IgD-negative memory B cell (primary cell): Measurements from ENCODE around the gene WFDC8. TPM values are rescaled to one million over a fixed set of nuclear protein-coding genes. Genes with fewer than 3 reads are reported as not detected.

Source experiments
- H3K27ac Mint-ChIP-seq, 3 donors: one replicate each; pipeline ENCODE4 v1.8.0; 2020 to 2022; ENCODE audit warnings: mild to moderate bottlenecking in 3 of 3, mixed read lengths in 3 of 3, moderate library complexity in 1 of 3
- H3K27me3 Mint-ChIP-seq: one replicate; pipeline ENCODE4 v1.8.0; 2021; ENCODE audit warnings: mixed read lengths
- H3K36me3 Mint-ChIP-seq: one replicate; pipeline ENCODE4 v1.8.0; 2020; ENCODE audit warnings: mild to moderate bottlenecking, mixed read lengths
- H3K4me1 Mint-ChIP-seq, 3 donors: one replicate each; pipeline ENCODE4 v1.8.0; 2020 to 2022; ENCODE audit warnings: mixed read lengths in 3 of 3, mild to moderate bottlenecking in 1 of 3
- H3K4me3 Mint-ChIP-seq, 4 donors: one replicate each; pipeline ENCODE4 v1.8.0; 2020 to 2022; ENCODE audit warnings: mild to moderate bottlenecking in 4 of 4, mixed read lengths in 4 of 4, moderate library complexity in 3 of 4
- H3K9me3 Mint-ChIP-seq, 3 donors: one replicate each; pipeline ENCODE4 v1.8.0; 2020 to 2021; ENCODE audit warnings: mixed read lengths in 3 of 3, mild to moderate bottlenecking in 1 of 3
- polyA plus RNA-seq: library from polyadenylated mRNA; unstranded; fragments of 300-500 nt; fragmentation: Illumina TruSeq; gene quantifications from one replicate; pipeline ENCODE4 v1.2.3, GENCODE V29; 2021

Gene WFDC8
- polyA plus RNA-seq, 1 donor from 2014 or later, result not detected

- H3K4me1 Mint-ChIP-seq, result no peaks in the 10 kb centered on the region
- no peak overlapping the region for H3K27ac Mint-ChIP-seq
- H3K9me3 Mint-ChIP-seq, result peaks cover 0 to 3% (median 0%) of the 10 kb centered on the region in 3 donors
- no peak overlapping the region for H3K4me3 Mint-ChIP-seq
- peaks cover 15% of the 10 kb centered on the region for H3K27me3 Mint-ChIP-seq
- H3K36me3 Mint-ChIP-seq, result no peaks in the 10 kb centered on the region
Measured at GRCh38 chr20:45523821-45524220, 55.3 kb downstream of the WFDC8 start.

GRCh38 chr20:45518282-45518681 lies 60.8 kb downstream of the WFDC8 start:
- no peak overlapping the region for H3K4me3 Mint-ChIP-seq
- no peaks in the 10 kb centered on the region for H3K36me3 Mint-ChIP-seq
- H3K4me1 Mint-ChIP-seq, result no peaks in the 10 kb centered on the region
- H3K9me3 Mint-ChIP-seq, result peaks cover 0 to 3% (median 2%) of the 10 kb centered on the region in 3 donors
- peaks cover 11% of the 10 kb centered on the region for H3K27me3 Mint-ChIP-seq
- H3K27ac Mint-ChIP-seq, result no peak overlapping the region

- Mint-ChIP-seq H3K27ac (no peak within 1 kb of the TSS), H3K9me3 (peaks cover 0 to 3% (median 2%) of the 10 kb centered on the region in 3 donors), H3K36me3 (no peaks in the 10 kb centered on the region), H3K27me3 (peaks cover 10% of the 10 kb centered on the region), H3K4me3 (no peak within 1 kb of the TSS), H3K4me1 (no peaks in the 10 kb centered on the region)
Measured at GRCh38 chr20:45515147-45515913, 63.8 kb downstream of the WFDC8 start, which contains the start of gene SPINT3. Gene SPINT3 (minus strand): TSS chr20:45515622. CDS start chr20:45515608, 14 bp downstream.

GRCh38 chr20:45510242-45510862 lies 68.7 kb downstream of the WFDC8 start:
- Mint-ChIP-seq H3K36me3 (no peaks in the 10 kb centered on the region), H3K27me3 (peaks cover 18% of the 10 kb centered on the region), H3K4me1 (peaks cover 3 to 11% (median 5%) of the 10 kb centered on the region in 3 donors), H3K27ac (no peak overlapping the region), H3K4me3 (no peak overlapping the region), H3K9me3 (no peaks in the 10 kb centered on the region)

GRCh38 chr20:45509091-45509490 lies 70.0 kb downstream of the WFDC8 start:
- Mint-ChIP-seq H3K4me3 (no peak overlapping the region), H3K27me3 (peaks cover 19% of the 10 kb centered on the region), H3K36me3 (peaks cover under 1% of the 10 kb centered on the region), H3K9me3 (no peaks in the 10 kb centered on the region), H3K27ac (no peak overlapping the region), H3K4me1 (peaks cover 3 to 11% (median 5%) of the 10 kb centered on the region in 3 donors)

GRCh38 chr20:45508068-45508886 lies 70.8 kb downstream of the WFDC8 start:
- Mint-ChIP-seq H3K27me3 (peaks cover 22% of the 10 kb centered on the region), H3K4me1 (peaks cover 3 to 11% (median 5%) of the 10 kb centered on the region in 3 donors), H3K9me3 (no peaks in the 10 kb centered on the region), H3K36me3 (peaks cover 2% of the 10 kb centered on the region), H3K4me3 (peak overlapping the region in 1 of 4 donors; percentile 74), H3K27ac (peak overlapping the region in 1 of 3 donors; percentile 71)

- no peaks in the 10 kb centered on the region for H3K9me3 Mint-ChIP-seq
- H3K4me3 Mint-ChIP-seq, result peak overlapping the region in 1 of 4 donors; percentile 41
- H3K36me3 Mint-ChIP-seq, result peaks cover 2% of the 10 kb centered on the region
- H3K27ac Mint-ChIP-seq, result no peak overlapping the region
- H3K27me3 Mint-ChIP-seq, result peaks cover 20% of the 10 kb centered on the region
- H3K4me1 Mint-ChIP-seq, result peaks cover 3 to 11% (median 5%) of the 10 kb centered on the region in 3 donors
Measured at GRCh38 chr20:45507011-45507820, 71.9 kb downstream of the WFDC8 start.

- Mint-ChIP-seq H3K4me3 (no peak overlapping the region), H3K27me3 (peaks cover 23% of the 10 kb centered on the region)
Measured at GRCh38 chr20:45506398-45506797, 72.7 kb downstream of the WFDC8 start.

GRCh38 chr20:45503403-45503802 lies 75.7 kb downstream of the WFDC8 start:
- Mint-ChIP-seq H3K36me3 (peaks cover 2% of the 10 kb centered on the region), H3K9me3 (no peaks in the 10 kb centered on the region), H3K27ac (no peak overlapping the region), H3K27me3 (peaks cover 18% of the 10 kb centered on the region), H3K4me1 (peaks cover 0 to 11% (median 5%) of the 10 kb centered on the region in 3 donors), H3K4me3 (no peak overlapping the region)

More at GRCh38 chr20:45506398-45506797, 72.7 kb downstream of the WFDC8 start:
- H3K9me3 Mint-ChIP-seq, result no peaks in the 10 kb centered on the region
- no peak overlapping the region for H3K27ac Mint-ChIP-seq
- peaks cover 2% of the 10 kb centered on the region for H3K36me3 Mint-ChIP-seq
- peaks cover 3 to 11% (median 5%) of the 10 kb centered on the region in 3 donors for H3K4me1 Mint-ChIP-seq

GRCh38 chr20:45502561-45502960 lies 76.5 kb downstream of the WFDC8 start:
- H3K9me3 Mint-ChIP-seq, result peaks cover 0 to 1% (median 0%) of the 10 kb centered on the region in 3 donors
- H3K27me3 Mint-ChIP-seq, result peaks cover 15% of the 10 kb centered on the region

More at GRCh38 chr20:45502561-45502960, 76.5 kb downstream of the WFDC8 start:
- Mint-ChIP-seq H3K4me1 (peaks cover 0 to 8% (median 5%) of the 10 kb centered on the region in 3 donors), H3K36me3 (peaks cover 2% of the 10 kb centered on the region), H3K4me3 (no peak overlapping the region), H3K27ac (no peak overlapping the region)

Other genes with a start within 250 kb of the WFDC8 start
- not detected for gene SDC4, start 230.9 kb downstream of the WFDC8 start, polyA plus RNA-seq
- 24.4 TPM for gene SYS1, start 216.1 kb downstream of the WFDC8 start, polyA plus RNA-seq
- gene TP53TG5, start 201.0 kb downstream of the WFDC8 start, polyA plus RNA-seq, result not detected
- gene DBNDD2, start 171.0 kb downstream of the WFDC8 start, polyA plus RNA-seq, result not detected
- 69.3 TPM for gene PIGT, start 163.1 kb downstream of the WFDC8 start, polyA plus RNA-seq
- 2.2 TPM for gene WFDC2, start 109.5 kb downstream of the WFDC8 start, polyA plus RNA-seq
- gene SPINT3, start 63.7 kb downstream of the WFDC8 start, polyA plus RNA-seq, result not detected
- not detected for gene WFDC6, start 39.8 kb downstream of the WFDC8 start, polyA plus RNA-seq
- not detected for gene EPPIN, start 31.9 kb downstream of the WFDC8 start, polyA plus RNA-seq
- gene WFDC10A, start 50.5 kb upstream of the WFDC8 start, polyA plus RNA-seq, result not detected
- not detected for gene WFDC9, start 52.0 kb upstream of the WFDC8 start, polyA plus RNA-seq
- gene WFDC11, start 91.0 kb upstream of the WFDC8 start, polyA plus RNA-seq, result not detected
- not detected for gene WFDC13, start 122.8 kb upstream of the WFDC8 start, polyA plus RNA-seq
- not detected for gene WFDC10B, start 125.7 kb upstream of the WFDC8 start, polyA plus RNA-seq
- gene SPINT4, start 143.1 kb upstream of the WFDC8 start, polyA plus RNA-seq, result not detected
- not detected for gene WFDC3, start 212.6 kb upstream of the WFDC8 start, polyA plus RNA-seq
- gene DNTTIP1, start 212.7 kb upstream of the WFDC8 start, polyA plus RNA-seq, result 39.7 TPM
- gene UBE2C, start 233.4 kb upstream of the WFDC8 start, polyA plus RNA-seq, result 0.46 TPM
- gene TNNC2, start 248.0 kb upstream of the WFDC8 start, polyA plus RNA-seq, result 3.2 TPM